ENCODE data around the gene PAH.

The PAH gene

GRCh38 chr12:102903337-102904007 is 13.6 kb downstream of the PAH start:
- no peak for DNase-seq
- no peak overlapping the region for H3K4me3 Mint-ChIP-seq
- H3K9me3 Mint-ChIP-seq = no peaks in the 10 kb centered on the region
- no peak overlapping the region for H3K27ac Mint-ChIP-seq
- H3K27me3 Mint-ChIP-seq = peaks cover 0 to 14% of the 10 kb centered on the region in 2 donors
- ATAC-seq (replicated peaks) = no peak
- no peaks in the 10 kb centered on the region for H3K4me1 Mint-ChIP-seq (ENCODE audit: low read depth in 2 of 2)
- no peaks in the 10 kb centered on the region for H3K36me3 Mint-ChIP-seq (ENCODE audit: insufficient read depth)

GRCh38 chr12:102902093-102902492 is 15.0 kb downstream of the PAH start:
- Mint-ChIP-seq H3K27ac (no peak overlapping the region), H3K4me1 (ENCODE audit: low read depth in 2 of 2) (no peaks in the 10 kb centered on the region), H3K27me3 (peaks cover 0 to 14% of the 10 kb centered on the region in 2 donors), H3K4me3 (no peak overlapping the region), H3K9me3 (no peaks in the 10 kb centered on the region), H3K36me3 (ENCODE audit: insufficient read depth) (no peaks in the 10 kb centered on the region)
- ATAC-seq (replicated peaks) = no peak
- no peak for DNase-seq

- H3K4me3 Mint-ChIP-seq = no peak overlapping the region
- peaks cover 0 to 14% of the 10 kb centered on the region in 2 donors for H3K27me3 Mint-ChIP-seq
- H3K9me3 Mint-ChIP-seq = no peaks in the 10 kb centered on the region
- no peak overlapping the region for H3K27ac Mint-ChIP-seq
- H3K4me1 Mint-ChIP-seq (ENCODE audit: low read depth in 2 of 2) = no peaks in the 10 kb centered on the region
- DNase-seq (no peak), ATAC-seq (replicated peaks) (no peak)
- H3K36me3 Mint-ChIP-seq (ENCODE audit: insufficient read depth) = no peaks in the 10 kb centered on the region
Observed at GRCh38 chr12:102900389-102900788, 16.7 kb downstream of the PAH start.

- no peaks in the 10 kb centered on the region for H3K9me3 Mint-ChIP-seq
- H3K36me3 Mint-ChIP-seq (ENCODE audit: insufficient read depth) = no peaks in the 10 kb centered on the region
- no peaks in the 10 kb centered on the region for H3K4me1 Mint-ChIP-seq (ENCODE audit: low read depth in 2 of 2)
- DNase-seq (no peak), ATAC-seq (replicated peaks) (no peak)
- H3K27ac Mint-ChIP-seq = no peak overlapping the region
- H3K27me3 Mint-ChIP-seq = peaks cover 0 to 13% of the 10 kb centered on the region in 2 donors
- no peak overlapping the region for H3K4me3 Mint-ChIP-seq
Observed at GRCh38 chr12:102896067-102896466, 21.0 kb downstream of the PAH start.

GRCh38 chr12:102891756-102892155 is 25.3 kb downstream of the PAH start:
- Mint-ChIP-seq H3K27me3 (peaks cover 0 to 17% of the 10 kb centered on the region in 2 donors), H3K36me3 (ENCODE audit: insufficient read depth) (no peaks in the 10 kb centered on the region), H3K27ac (no peak overlapping the region), H3K9me3 (no peaks in the 10 kb centered on the region), H3K4me3 (no peak overlapping the region), H3K4me1 (ENCODE audit: low read depth in 2 of 2) (no peaks in the 10 kb centered on the region)
- DNase-seq = no peak
- ATAC-seq (replicated peaks) = no peak

- ATAC-seq (replicated peaks) (no peak), DNase-seq (no peak)
- Mint-ChIP-seq H3K27me3 (peaks cover 0 to 17% of the 10 kb centered on the region in 2 donors), H3K36me3 (ENCODE audit: insufficient read depth) (no peaks in the 10 kb centered on the region), H3K9me3 (no peaks in the 10 kb centered on the region), H3K27ac (no peak overlapping the region), H3K4me1 (ENCODE audit: low read depth in 2 of 2) (no peaks in the 10 kb centered on the region), H3K4me3 (no peak overlapping the region)
Observed at GRCh38 chr12:102888511-102888910, 28.5 kb downstream of the PAH start.

- no peak overlapping the region for H3K27ac Mint-ChIP-seq
- H3K4me3 Mint-ChIP-seq = no peak overlapping the region
- ATAC-seq (replicated peaks) = no peak
Observed at GRCh38 chr12:102885043-102885932, 31.8 kb downstream of the PAH start.

GRCh38 chr12:102883204-102883799 is 33.7 kb downstream of the PAH start:
- ATAC-seq (replicated peaks) (no peak), DNase-seq (peak in 2 of 3 experiments; percentile 12 to 28)
- no peaks in the 10 kb centered on the region for H3K9me3 Mint-ChIP-seq
- no peak overlapping the region for H3K27ac Mint-ChIP-seq
- no peak overlapping the region for H3K4me3 Mint-ChIP-seq
- peaks cover 11 to 15% of the 10 kb centered on the region in 2 donors for H3K27me3 Mint-ChIP-seq
- peaks cover 3 to 4% of the 10 kb centered on the region in 2 donors for H3K4me1 Mint-ChIP-seq (ENCODE audit: low read depth in 2 of 2)
- no peaks in the 10 kb centered on the region for H3K36me3 Mint-ChIP-seq (ENCODE audit: insufficient read depth)

More at GRCh38 chr12:102885043-102885932, 31.8 kb downstream of the PAH start:
- Mint-ChIP-seq H3K9me3 (no peaks in the 10 kb centered on the region), H3K36me3 (ENCODE audit: insufficient read depth) (no peaks in the 10 kb centered on the region), H3K27me3 (peaks cover 11 to 18% of the 10 kb centered on the region in 2 donors), H3K4me1 (ENCODE audit: low read depth in 2 of 2) (no peaks in the 10 kb centered on the region)
- DNase-seq = no peak

GRCh38 chr12:102880783-102881182 is 36.3 kb downstream of the PAH start:
- ATAC-seq (replicated peaks) (no peak), DNase-seq (no peak)
- Mint-ChIP-seq H3K27ac (no peak overlapping the region), H3K4me1 (ENCODE audit: low read depth in 2 of 2) (peaks cover 3 to 4% of the 10 kb centered on the region in 2 donors), H3K9me3 (no peaks in the 10 kb centered on the region), H3K4me3 (no peak overlapping the region), H3K27me3 (peaks cover 11 to 13% of the 10 kb centered on the region in 2 donors), H3K36me3 (ENCODE audit: insufficient read depth) (no peaks in the 10 kb centered on the region)

GRCh38 chr12:102879144-102879763 is 37.8 kb downstream of the PAH start:
- no peak for DNase-seq
- H3K36me3 Mint-ChIP-seq (ENCODE audit: insufficient read depth) = no peaks in the 10 kb centered on the region
- peaks cover 11 to 13% of the 10 kb centered on the region in 2 donors for H3K27me3 Mint-ChIP-seq
- no peak for ATAC-seq (replicated peaks)
- H3K4me1 Mint-ChIP-seq (ENCODE audit: low read depth in 2 of 2) = peaks cover 3 to 4% of the 10 kb centered on the region in 2 donors
- no peak overlapping the region for H3K4me3 Mint-ChIP-seq
- no peaks in the 10 kb centered on the region for H3K9me3 Mint-ChIP-seq
- no peak overlapping the region for H3K27ac Mint-ChIP-seq

GRCh38 chr12:102876883-102877282 is 40.2 kb downstream of the PAH start:
- no peak overlapping the region for H3K27ac Mint-ChIP-seq
- H3K36me3 Mint-ChIP-seq (ENCODE audit: insufficient read depth) = no peaks in the 10 kb centered on the region
- DNase-seq = no peak
- H3K4me1 Mint-ChIP-seq (ENCODE audit: low read depth in 2 of 2) = peaks cover 3 to 4% of the 10 kb centered on the region in 2 donors
- peaks cover 7 to 8% of the 10 kb centered on the region in 2 donors for H3K27me3 Mint-ChIP-seq
- no peak overlapping the region for H3K4me3 Mint-ChIP-seq
- no peaks in the 10 kb centered on the region for H3K9me3 Mint-ChIP-seq
- ATAC-seq (replicated peaks) = no peak

- H3K36me3 Mint-ChIP-seq (ENCODE audit: insufficient read depth) = no peaks in the 10 kb centered on the region
- peaks cover 0 to 7% of the 10 kb centered on the region in 2 donors for H3K27me3 Mint-ChIP-seq
- H3K27ac Mint-ChIP-seq = no peak overlapping the region
- DNase-seq (no peak), ATAC-seq (replicated peaks) (no peak)
- no peaks in the 10 kb centered on the region for H3K9me3 Mint-ChIP-seq
- peaks cover 3 to 4% of the 10 kb centered on the region in 2 donors for H3K4me1 Mint-ChIP-seq (ENCODE audit: low read depth in 2 of 2)
- no peak overlapping the region for H3K4me3 Mint-ChIP-seq
Observed at GRCh38 chr12:102874819-102875218, 42.2 kb downstream of the PAH start.

- H3K27me3 Mint-ChIP-seq = peaks cover 0 to under 1% of the 10 kb centered on the region in 2 donors
- no peaks in the 10 kb centered on the region for H3K36me3 Mint-ChIP-seq (ENCODE audit: insufficient read depth)
- no peak overlapping the region for H3K27ac Mint-ChIP-seq
- no peaks in the 10 kb centered on the region for H3K9me3 Mint-ChIP-seq
- ATAC-seq (replicated peaks) (no peak), DNase-seq (no peak)
- no peaks in the 10 kb centered on the region for H3K4me1 Mint-ChIP-seq (ENCODE audit: low read depth in 2 of 2)
- no peak overlapping the region for H3K4me3 Mint-ChIP-seq
Observed at GRCh38 chr12:102873077-102873476, 44.0 kb downstream of the PAH start.

Measured in effector memory CD8-positive, alpha-beta T cell (primary cell).